GM10847 (cell line): ENCODE results near the gene CACNA1C.

Experiments
- POLR2A ChIP-seq: IDR thresholded peaks from 2 replicates; pipeline ENCODE4 v1.6.1; 2011; ENCODE audit not compliant: insufficient read length; ENCODE audit errors: extremely low read depth

CACNA1C gene

DNA sequence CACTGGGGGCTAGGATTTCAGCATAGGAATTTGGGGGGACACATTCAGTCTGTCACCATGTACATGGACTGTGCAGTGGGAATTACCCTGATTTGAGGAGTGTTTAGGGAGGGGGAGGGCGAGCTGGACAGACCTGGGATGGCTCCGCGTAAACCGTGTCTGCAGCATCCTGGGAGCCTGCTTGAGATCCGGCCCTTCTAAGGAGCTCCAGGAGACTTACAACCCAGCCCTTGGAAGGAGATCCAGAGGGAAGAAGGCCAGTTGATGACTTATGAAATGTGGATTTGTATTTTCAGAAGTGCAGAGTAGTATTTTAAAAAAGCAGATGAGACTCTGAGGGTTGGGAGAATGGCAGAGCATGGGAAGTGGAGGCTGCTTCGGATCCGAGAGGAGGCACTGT lies 153.2 kb downstream of the CACNA1C start:
- TF ChIP-seq POLR2A = no peak

DNA sequence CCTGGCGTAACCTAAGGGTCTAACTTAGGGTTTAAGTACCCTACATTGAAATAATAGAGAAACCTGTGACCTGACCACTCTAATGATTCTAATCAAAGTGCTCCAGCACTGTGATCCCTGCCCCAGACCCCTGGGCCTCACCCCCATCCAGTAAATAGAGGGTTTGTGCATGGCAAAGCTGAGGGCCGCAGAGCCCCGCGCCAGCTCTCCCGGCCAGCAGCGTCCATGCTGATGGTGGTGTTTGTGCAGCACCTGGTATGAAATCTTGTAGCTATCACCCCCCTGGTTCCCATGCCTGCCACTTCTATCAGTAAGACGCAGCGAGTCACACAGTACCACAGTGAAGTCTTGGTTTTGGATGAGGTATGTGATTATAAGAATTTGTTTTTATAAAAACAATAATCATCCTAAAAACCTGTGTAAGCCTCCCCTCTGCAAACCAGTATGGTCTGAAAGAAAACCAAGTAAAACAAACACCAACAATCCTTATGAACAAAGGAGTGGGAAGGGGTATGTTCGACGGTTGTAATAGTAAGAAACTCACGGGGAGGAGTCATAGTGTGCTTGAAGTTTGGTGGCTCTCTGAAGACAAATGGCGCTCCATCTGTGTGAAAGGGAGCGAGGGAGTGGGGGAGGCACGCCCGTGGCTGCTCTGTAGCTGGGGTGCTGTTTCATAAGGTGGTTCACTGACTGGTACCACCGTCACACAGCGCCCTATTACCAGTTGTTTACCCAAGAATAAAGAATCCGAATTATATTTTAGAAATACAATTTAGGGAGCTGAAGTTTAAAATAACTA lies 156.2 kb downstream of the CACNA1C start:
- no peak for TF ChIP-seq POLR2A

DNA sequence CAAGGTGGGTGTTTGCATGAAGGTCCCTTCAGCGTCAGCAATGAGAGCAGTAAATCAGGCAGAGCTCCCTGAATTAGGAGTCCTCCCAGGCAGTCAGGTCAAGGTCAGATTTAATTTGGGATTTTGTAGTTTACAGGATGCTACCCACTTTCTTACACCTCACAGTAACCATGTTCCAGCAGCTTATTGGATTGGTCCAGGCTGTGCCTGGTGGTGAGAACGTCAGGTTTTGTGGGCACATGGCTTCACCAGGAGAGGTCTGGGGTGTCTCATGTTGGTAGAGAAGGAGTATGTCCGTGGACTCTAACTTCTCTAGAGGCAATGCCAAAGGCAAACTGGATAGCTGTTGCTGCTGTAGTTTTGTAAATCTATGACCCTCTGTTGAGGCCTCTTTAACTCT lies 158.3 kb downstream of the CACNA1C start:
- TF ChIP-seq POLR2A = no peak

DNA sequence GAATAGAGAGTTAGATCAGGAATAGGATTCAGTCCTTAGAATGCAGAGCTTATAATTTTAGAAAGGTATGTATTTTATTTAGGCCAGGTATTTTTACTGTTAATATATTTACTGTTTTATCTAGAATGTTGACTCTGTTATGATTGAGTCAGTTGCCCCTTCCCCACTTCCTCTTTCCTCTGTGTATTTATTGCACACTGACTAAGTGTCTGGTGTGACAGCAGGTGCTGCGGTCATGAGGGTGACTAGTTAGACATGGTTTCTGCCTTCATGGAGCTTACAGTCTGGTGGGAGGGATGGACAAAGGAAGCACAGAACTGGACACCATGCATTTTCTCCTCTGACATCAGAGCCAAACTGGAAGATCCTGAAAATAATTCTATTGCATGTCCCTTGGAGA lies 159.8 kb downstream of the CACNA1C start:
- no peak for TF ChIP-seq POLR2A

DNA sequence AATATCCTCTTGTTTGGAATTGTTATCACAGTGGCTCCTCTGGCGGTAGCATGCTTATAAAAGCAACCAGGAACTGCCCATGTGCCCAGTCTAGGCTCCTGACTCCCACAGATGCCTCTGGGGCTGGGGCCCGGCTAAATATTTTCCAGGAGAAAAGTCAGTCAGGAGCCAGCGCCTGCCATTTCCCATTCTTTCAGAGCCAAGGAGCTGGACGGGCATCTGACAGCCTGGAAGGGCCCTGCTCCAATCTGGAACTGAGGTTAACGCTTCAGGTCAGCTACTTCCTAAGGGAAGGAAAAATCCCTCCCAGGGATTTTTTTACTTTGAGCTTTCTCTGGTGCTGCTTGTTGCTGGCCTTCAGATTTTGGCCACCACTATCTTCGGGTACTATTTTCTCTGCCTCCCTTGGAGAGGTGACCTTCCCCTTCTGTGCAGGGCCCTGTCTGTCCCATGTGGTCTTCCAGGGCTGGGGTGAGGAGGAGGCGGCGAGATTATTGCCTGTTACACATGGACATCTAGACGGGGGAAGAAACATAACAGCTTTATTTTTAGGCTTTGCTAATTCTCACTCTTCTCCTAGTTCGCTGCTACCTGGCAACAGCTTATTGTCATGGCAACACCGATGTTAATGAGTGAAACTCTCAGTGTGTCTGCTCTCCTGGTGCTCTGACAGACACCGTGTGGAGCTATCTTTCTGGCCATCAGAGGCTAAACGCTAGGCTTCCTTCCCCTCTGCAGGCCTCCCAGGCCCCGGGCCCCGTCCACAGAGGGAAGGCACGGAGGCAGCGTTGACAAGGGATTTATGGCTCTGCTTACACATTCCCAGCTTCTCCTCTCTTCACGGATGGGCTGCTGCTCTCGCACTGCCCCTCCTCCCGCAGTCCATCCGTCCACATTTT lies 160.4 kb downstream of the CACNA1C start:
- TF ChIP-seq POLR2A = no peak

DNA sequence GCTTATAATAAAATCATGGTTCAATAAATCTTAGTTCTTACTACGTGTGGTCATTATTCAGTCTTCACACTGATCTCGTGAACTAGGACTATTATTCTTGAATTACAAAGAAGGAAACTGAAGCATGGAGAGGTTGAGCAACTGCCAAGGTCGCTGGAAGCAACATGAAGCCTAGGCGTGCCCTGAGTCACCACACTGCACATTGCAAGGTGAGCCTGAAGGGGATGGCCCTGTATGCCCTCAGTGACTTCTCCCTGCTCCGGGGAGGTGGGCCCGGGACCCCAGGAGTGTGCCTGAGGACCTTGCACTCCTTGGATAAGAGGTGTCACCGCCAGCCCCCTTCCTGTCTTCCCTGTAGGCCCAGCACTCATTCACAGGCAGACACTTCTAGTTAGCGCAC lies 161.6 kb downstream of the CACNA1C start:
- no peak for TF ChIP-seq POLR2A

DNA sequence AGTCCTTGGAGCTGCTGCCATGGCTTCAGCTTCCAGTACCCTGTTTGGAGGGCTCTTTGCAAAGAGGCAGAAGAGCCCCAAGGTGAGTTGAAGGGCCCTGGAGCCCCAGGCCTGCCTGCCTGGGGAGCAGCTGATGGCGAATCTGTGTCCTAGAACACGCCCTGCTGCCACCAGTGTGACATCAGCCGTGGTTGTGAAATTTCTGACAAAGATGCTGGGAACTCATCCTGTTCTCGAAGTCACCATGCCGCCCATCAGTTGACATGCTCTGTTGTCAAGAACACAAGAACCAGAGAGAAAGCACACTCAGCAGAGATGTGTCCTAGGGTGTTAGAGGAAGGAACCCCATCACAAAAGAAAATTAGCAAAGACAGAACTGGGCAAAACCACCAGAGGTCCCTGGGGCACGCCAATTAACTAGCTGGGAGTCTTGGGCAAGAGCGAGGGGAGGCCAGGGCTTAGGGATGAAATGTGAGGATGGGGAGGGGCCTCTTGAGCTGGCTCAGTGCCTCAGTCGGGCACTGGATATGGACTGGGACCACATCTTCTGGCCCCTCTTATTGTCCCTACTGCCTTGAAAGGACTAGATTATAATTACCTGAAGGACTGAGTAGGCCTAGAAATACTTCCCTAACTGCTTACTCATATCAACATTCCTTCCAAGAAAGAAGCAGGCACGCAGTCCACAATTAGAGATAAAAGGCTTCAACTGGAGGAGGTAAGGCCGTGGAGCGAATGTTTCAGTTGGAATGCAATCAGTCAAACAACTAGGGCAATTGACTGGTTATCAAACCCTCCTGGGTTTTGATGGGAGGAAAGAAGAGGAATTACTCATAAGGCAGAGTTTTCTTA lies 163.1 kb downstream of the CACNA1C start:
- TF ChIP-seq POLR2A = no peak

DNA sequence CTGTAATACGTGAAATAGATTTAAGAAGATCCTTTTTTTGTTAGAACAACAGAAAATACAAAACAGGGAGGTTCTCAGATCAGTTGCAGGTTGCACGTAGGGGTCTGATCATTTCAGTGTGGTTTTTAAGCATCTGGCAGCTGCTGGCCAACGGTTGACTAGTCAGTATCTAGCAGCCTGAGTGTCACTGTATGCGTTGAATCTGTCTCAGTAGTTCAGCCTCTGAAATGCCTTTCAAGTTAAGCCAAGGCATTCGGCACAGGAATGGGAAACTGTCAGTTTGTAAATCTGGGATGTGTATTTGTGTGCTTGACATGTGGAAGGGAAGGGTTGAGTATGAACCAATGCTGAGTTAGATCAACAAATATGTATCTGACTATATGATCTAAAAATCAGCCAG lies 165.9 kb downstream of the CACNA1C start:
- TF ChIP-seq POLR2A = no peak

DNA sequence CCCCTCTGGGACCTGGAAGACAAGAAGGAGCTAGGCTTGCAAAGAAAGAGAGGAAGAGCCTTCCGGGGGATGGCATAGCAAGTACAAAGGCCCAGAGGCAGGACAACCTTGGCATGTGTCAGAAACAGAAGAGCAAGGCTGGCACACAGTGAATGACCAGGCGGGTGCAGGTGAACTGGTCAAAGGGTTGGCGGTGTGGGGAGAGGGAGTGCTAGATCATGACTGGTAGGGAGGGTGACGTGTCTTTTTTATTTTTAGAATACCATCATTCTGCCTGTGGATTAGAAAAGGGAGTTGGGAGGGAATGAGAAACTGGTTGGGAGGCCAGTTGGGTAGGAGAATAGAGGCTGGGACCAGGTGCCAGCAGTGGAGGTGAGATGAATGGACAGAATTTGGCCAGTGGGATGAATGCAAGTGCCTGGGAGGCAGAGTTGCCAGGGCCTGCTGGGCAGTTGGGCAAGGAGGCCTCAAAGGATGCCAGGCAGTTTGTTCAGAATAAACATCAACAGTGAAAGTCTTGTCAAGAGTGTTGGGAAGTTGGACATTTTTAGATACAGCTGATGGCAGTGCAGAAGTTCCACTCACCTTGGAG lies 168.3 kb downstream of the CACNA1C start:
- no peak for TF ChIP-seq POLR2A

DNA sequence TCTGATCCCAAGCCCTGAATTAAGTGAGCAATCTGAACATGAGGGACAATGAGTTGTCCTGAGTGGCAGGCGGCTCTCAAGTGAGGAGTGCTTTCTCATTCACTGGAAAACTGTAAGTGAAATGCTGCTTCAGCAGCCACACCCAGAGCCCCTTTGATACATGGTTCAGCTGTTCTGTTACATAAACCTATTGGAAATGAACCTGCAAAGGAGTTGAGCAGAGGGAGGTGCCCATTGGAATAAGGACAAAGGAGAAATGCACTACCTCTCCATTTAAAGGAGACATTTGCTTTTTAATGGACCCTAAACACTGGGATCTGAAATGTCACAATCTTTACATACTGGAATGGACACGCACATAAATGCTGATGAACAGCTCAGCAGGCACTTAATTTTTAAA lies 169.9 kb downstream of the CACNA1C start:
- TF ChIP-seq POLR2A = no peak

DNA sequence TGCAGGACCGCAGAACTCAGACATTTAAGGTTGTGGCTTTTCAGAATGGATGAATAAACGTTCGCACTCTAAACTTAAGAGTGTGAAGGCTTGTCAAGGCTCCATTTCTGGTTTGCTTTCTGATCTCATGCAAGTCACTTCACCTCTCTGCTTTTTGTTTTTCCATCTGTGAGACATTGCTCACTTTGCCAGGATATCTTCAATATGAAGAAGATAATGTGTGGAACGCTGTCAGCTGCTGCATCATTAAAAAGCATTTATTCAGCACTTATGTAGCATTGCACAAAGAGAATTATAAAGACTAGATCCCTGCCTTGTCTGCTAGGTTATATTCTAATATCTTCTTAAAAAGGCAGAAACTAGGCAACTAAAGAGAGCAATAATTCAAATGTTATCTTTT lies 172.2 kb downstream of the CACNA1C start:
- TF ChIP-seq POLR2A = no peak

DNA sequence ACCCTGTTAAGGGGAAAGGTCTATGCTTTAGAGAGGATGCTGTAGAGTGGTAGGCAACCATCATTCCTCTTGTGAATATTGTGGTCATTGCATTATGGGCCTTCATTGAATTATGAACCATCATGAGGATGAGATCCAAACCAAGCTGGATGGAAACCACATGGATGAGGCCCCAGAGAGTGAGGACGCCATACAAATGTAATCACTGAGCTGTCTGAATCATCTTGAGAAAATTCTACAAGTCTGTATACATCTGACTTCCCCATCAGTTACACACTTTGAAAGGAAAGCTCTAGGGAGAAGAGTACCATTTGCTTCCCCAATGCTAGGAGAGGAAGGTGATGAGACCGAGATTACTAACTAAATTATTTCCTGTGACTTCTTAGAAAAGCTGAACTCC lies 172.9 kb downstream of the CACNA1C start:
- no peak for TF ChIP-seq POLR2A

DNA sequence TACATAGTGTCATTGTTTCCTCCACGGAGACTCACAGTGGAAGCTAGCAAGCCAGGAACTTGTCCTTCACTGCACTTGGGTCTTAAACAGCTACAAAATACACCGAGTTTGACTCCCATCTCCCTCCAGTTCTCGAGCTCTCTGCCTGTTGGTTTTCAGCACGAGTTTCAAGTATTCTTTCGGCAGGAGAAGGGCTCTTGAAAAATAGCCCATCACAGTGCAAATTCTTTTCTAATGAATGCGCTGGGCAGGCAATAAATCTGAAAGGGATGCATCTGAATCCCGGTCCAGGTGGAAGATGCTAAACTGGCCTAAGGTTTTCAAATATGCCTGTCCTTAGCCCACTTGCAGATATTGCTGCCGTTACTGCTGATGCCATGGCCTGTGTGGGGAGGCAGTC lies 173.9 kb downstream of the CACNA1C start:
- TF ChIP-seq POLR2A = no peak

DNA sequence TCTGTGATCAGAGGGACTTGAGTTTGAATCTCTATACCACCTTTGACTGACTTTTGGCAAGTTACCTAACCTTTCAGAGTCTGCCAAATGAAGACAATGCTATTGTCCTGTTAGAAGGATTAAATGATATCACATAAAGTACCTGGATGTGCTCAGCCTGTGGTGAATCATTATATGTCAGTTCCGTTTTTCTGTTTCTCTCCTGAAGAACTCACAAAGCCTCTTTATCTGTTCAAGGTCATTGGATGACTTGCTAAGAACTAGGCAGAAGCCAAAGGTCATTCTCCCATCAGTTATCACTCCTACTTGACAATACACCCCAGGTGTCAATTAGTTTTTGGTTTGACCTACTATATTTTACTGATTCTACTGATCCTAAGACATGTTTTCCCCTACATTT lies 174.6 kb downstream of the CACNA1C start:
- no peak for TF ChIP-seq POLR2A

DNA sequence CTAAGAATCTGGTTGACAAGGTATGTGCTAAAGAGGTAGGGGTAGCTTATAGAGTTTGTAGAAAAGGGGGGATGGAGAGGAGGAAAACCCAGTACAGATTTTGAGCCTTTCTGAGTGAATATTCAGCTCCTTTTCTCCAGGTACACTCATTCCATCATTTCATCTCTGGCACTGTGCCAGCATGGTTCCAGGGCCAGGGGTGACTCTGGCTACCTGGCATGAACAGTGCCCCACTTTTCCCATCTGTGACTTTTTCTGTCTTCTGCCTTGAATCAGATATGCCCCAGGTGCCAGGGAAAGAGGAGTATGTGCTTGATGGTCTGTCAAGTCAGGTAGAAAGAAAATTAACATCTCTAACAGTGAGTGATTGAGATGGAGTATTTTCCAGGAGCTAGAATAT lies 175.7 kb downstream of the CACNA1C start:
- TF ChIP-seq POLR2A = no peak

DNA sequence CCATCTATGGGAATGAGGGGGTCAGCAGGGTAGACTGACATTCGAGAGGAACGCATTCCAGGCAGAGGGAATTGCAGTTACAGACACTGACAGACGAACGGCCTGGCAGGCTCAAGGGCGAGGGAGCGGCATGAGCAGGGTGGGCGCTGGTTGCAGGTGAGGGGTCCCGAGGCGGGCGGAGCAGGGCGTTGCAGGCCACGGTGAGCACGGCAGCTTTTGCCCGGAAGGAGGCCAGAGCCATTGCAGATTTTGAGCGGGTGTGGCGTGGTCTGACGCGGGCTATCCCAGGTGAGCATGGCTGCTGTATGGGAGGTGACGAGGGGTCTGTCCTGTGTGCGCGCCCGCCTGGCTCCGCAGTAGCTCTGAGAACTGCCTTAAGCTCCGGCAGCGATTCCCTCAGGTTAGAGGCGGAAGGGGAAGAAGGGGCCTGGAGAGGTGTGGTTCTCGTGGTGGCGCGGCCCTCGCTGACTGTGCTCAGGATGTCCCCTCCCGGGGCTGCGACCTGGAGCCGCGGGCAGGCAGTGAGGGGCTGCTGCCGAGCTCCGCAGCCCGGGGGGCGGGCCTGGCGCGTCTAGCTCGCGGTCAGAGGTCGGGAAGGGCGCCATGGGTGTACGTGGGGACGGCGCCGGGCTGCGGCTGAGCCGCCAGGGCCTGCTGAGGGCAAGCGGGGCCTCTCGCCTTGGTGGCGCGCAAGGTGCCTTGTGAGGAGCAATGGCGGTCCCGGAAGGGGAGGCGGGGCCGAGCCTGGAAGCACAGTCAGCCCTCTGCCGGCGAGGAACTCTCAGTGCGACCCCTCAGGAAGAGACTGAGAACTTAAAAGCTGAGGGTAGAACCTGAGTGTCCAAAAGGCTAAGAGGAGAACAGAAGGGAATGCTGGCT lies 177.1 kb downstream of the CACNA1C start:
- no peak for TF ChIP-seq POLR2A
